ENCODE data around the gene SYT1.

The SYT1 gene

DNA sequence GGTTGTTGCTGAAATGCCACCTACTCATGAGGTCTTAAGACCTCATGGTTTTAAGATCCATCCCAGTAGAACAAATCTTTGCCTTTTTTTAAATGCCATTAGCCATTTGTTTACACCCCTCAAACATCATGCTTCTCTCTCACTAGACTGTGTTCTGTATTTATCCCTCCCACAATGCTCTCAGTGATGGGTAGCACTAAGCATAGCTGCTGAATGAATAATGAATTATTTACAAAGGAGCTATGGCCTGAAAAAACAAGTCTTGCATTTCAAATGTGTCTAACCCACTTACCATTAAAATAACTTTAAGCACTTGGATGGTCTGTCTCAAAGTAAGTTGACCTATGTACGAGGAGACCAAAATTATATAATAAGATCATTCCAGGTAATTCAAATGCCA, 491.6 kb downstream of the SYT1 start:
- no peak for DNase-seq (ENCODE audit: low read depth)

DNA sequence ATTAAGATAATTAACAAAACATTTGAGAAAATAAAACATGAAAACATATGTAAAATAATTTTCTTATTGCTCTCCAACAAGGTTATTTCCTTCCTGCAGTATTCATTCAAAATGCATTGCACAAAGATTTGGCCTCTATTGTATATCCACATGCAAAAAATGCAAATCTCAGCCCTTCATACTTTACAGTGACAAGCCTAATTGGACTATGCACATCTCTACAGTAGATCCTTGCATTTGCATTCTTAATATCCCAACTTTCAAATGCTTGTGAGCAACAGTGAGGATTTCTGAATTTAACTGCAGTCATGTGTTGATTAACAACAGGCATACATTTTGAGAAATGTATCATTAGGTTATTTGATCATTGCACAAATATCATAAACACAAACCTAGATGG, 492.5 kb downstream of the SYT1 start:
- no peak for DNase-seq (ENCODE audit: low read depth)

DNA sequence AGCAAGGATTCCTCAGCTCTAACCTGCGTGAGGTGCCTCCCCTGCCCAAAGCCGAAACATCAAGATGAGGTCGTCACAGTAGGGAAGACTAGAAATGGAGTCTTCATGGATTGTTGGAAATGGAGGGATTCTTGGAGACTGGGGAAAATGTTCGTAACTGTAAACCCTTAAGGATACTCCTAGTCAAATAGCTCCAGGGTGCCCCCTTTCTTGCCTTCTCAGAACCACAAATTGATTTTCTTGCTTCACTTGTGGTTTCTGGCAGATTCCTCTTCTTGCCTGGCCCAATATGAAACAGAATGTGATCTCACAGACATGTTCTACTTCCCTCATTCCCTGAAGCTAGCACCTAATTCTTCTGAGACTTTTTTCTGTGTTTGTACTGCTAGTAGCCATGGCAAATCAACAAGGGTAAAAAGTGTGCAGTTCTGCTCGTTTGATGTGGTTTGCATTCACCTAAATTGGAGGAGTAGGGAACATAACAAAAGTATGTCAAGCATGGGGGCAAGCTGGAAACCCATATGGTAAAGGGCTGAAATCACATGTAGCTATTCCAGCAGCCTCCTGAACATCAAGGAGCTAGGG, 494.2 kb downstream of the SYT1 start:
- no peak for DNase-seq (ENCODE audit: low read depth)

DNA sequence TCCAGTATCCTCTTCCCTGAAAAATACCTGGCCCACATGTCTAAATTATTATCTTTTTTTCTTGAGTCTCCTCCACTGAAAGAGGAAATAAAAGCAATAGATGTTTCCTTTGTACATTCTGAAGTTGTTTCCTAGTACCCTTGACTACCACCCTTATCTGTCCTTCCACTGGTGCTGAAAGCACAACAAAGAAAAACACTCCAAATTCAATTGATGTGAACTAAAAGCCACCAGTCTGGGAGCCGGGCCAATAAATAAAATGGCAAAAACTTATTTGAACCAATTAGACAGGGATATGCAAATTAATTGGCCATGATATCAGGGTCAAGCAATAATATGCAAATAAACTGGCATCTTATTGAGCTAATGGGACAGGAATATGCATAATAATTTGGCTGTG, 495.7 kb downstream of the SYT1 start:
- no peak for DNase-seq (ENCODE audit: low read depth)

GRCh38 chr12:79360936-79361335, 496.4 kb downstream of the SYT1 start:
- DNase-seq (ENCODE audit: low read depth) = no peak

DNA sequence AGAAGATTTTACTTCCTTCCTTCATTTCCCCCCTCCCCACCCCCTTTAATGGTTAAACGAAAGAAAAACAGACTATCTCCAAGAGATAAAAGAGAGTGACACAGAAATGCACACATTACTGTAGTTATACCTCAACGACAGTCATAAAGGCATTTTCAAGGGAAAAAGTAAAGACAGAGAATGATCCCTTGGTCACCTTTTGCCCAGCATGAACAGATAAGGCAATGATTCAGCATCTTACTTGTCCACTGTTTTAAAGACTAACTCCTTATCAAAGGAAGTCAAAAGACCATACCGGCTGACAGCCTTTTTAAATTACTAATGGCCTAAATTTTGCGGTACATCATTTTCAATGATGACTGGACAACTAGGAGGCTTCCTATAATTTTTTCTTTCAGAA, 499.6 kb downstream of the SYT1 start:
- DNase-seq (ENCODE audit: low read depth) = no peak

DNA sequence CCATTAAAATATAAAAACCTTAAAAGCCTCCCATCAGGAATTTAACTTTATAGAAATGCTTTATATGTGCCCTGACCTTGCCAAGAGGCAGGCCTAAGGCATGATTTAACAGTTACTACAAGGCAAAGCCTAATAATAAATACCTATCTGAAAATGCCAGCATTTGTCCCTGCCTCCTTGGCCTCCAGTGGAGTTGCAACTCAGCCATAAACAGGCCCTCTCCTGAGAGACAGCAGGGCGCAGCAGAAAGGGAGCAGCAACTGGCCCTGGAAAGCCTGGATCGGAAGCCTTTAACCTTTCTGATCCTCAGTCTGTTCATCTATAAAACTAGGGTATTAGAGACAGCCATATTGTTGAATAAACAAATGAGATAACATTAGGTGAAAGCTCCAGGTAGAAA, 501.8 kb downstream of the SYT1 start:
- DNase-seq (ENCODE audit: low read depth) = no peak

GRCh38 chr12:79367032-79367589, 502.5 kb downstream of the SYT1 start:
- no peak for DNase-seq (ENCODE audit: low read depth)

GRCh38 chr12:79370021-79370420, 505.4 kb downstream of the SYT1 start:
- no peak for DNase-seq (ENCODE audit: low read depth)

- DNase-seq (ENCODE audit: low read depth) = no peak
These were observed 506.7 kb downstream of the SYT1 start for GRCh38 chr12:79371226-79371625.

DNA sequence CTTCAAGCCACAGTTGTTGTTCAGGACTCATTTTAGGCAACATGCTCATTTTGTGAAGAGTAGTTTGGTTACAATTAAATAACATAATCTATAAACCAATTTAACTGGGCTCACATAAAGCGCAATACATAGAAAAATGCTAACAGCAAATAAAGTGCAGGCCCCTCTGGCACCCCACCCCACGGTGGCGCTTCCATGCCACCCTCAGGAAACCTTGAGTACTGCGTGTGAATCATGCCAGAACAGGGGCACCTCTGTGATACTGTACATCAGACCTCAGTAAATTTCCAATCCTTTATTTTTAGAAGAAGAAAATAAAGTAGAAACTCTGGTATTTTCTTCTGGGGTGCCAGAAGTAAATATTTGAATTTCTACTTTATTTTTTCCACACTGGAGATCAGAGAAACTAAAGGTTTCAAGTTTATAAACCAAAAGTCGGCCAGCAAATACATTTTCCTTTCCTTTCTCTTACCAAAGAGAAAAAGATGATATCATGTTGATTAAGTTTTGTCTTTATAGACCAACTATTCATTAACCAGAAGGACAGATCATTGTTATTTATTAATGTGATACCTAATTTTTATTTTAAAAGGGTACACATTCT, 509.4 kb downstream of the SYT1 start:
- peak; percentile 13 for DNase-seq (ENCODE audit: low read depth)

GRCh38 chr12:79374545-79374944, 510.0 kb downstream of the SYT1 start:
- no peak for DNase-seq (ENCODE audit: low read depth)

GRCh38 chr12:79375050-79375449, 510.5 kb downstream of the SYT1 start:
- no peak for DNase-seq (ENCODE audit: low read depth)

DNA sequence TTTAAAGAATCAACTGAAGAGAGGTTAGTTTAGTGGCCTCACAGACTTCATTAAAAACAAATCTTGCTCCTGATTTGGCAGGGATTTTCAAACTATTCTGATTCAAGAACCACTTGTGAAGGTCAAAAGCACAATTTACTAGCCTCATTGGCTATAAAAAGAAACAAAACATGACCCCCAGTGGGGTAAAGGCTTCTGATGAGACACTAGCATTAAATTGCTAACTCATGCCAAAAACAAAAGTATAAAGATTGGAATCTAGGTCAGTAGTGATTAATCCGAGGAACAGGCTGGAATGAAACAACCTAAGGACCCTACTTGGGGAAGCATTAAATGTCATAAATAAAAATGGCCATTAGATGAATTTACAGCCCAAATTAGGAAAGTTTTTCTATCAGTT, 513.9 kb downstream of the SYT1 start:
- DNase-seq (ENCODE audit: low read depth) = peak; percentile 10

GRCh38 chr12:79380402-79380801, 515.8 kb downstream of the SYT1 start:
- DNase-seq (ENCODE audit: low read depth) = no peak

DNA sequence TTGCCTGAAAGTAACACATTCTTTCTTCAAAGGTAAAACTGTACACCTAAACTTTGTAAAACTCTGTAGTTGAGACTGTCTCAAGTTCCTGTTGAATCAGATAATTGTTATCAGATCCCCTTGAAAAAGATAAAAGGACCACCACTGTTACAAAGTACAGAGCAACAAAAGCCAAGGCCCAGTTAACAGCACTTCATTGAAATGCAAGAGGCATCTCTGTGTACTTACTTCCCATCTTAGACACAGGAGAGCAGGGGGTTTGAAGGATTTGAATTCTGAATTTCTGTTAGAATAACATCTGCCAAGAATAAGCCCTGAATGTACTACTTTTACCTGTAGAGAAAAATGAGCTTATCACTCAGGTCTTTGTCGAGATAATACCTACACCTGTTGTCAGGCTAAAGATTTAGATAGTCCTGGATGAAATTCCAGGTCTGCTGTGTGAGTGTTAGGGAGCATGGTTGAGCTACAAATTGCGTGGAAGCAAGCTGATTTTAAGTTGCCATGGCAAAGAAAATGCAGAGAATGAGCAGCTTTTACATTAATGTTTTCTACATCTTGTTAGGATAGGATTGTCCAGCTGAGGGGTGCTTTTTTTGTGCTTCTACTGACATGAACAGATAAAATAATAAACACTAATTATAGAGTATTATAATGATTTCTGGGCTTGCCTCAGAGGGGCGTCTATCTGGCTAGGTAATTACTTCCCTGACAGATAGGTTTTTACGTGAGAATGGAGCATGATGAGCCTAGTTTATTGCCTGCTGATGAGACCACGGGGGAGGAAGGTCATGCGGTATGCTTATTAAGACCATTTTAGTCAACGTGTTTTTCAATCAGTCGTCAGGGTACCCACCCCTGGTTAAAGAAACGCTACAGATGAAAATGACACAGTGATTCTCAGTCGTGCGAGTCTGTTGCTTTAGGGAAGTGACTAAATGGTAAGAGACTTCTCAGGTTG, 517.0 kb downstream of the SYT1 start:
- DNase-seq (ENCODE audit: low read depth) = no peak

DNA sequence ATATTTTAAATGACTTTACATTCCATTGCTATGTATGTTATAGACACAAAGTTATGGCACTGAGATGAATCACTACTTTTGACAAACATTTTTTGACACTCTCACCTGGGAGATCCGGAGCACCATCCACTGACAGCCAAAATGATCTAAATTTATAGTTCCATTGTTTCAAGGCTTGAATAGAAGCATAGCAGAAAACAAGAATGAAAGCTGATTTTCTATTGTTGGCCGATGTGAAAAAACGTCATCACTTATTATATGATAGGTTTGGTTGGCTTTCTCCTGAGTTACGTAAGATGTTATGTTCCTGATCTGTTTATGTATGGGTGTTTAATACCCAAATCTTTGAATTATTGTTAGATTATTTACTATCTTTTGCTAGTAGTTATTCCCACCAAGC, 520.0 kb downstream of the SYT1 start:
- DNase-seq (ENCODE audit: low read depth) = no peak

DNA sequence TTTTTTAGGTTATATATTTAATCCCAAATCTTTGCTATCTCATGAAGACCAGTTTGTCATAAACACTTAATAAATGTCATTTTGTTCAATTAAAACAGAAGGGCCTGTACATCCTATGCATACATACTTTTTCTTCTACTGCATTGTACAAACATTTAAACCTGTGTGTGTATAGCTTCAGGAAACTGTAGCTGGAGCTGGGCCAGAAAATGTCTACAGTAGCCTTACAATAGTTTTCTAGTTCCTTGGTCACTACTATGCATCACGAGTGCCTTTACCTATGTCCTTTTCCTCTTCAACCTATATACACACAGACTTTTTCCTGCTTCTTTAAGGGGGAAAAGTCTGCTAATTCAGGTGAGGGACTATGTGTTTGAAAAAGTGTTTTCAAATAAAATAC, 523.4 kb downstream of the SYT1 start:
- no peak for DNase-seq (ENCODE audit: low read depth)

- no peak for DNase-seq (ENCODE audit: low read depth)
These were observed 529.3 kb downstream of the SYT1 start for GRCh38 chr12:79393842-79394241.

- no peak for DNase-seq (ENCODE audit: low read depth)
These were observed 533.0 kb downstream of the SYT1 start for GRCh38 chr12:79397609-79398008.

- no peak for DNase-seq (ENCODE audit: low read depth)
These were observed 535.9 kb downstream of the SYT1 start for GRCh38 chr12:79400481-79400880.

DNA sequence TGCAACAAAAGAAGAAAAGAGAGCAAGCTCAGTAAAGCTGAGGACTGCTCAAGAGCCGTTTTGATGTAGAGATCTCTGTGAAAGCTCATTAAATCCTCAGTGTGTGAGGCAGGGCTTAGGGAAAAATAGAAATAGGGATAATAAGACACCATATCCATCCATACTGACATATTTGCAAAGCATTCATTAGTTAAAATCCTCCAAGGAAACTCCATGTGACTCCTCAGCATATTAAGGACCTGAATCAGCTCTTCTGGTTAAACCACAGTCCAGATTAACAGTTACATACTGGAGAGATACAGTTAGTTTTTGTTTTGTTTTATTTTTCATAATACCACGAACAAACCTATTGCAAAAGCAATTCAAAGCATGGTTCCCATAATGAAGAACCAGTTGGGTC, 538.0 kb downstream of the SYT1 start:
- DNase-seq (ENCODE audit: low read depth) = no peak

DNA sequence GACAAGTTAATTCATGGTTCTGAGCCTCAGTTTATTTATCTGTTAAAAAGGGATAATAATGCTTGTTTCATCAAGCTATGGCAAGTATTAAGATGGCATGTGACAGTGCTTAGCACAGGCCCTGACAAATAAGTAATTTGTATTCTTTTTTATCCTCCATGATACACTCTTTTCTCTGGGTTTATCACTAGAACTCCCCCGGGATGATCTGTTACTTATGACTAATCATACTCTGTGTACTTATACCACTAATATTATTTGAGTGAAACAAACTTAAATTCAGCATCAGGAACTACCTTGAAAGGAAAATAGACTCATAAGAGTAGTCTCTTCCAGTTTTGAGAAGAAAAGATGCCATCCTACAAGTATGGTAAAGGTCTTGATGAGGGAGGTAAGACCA, 542.4 kb downstream of the SYT1 start:
- no peak for DNase-seq (ENCODE audit: low read depth)

Measured in fibroblast of gingiva (primary cell).